ENCODE measurements around the gene FSTL4. TPM values are rescaled to one million over a fixed set of nuclear protein-coding genes. Genes with fewer than 3 reads are reported as not detected.

Gene FSTL4
- total RNA-seq, 1 donor from 2014 or later, result not detected

DNA sequence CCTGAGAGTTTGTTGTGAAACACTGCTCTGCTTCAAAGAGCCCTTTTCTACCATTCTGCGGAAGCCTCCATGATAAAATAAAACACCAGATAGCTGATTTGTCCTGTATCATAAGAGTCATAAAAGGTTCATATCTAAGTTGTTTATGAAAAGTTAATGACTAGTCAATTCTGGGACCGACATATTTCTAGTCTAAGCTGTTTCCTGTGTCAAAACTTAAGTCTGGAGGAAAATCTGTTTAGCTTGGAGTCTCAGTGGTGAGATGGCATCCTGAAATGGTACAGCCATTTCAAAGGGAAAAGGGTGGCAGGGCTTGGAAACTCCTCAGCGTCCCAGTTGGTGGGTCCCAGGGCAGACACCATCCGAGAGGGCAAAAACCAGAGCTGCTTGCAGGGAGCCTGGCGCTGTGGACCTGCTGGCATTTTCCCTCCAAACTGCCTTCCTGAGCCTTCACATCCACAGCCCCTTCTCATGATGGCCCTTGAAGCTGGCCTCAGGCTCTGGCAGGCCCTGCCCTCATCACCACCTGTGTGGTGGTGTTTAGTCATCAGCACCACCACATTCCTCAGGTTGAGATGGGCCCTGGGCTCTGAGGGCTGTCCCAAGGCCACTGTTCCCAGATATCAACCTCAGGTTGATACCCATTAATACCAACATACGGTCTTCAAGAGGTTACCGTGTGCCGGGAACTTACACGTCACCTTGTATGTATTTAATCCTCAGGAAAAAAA lies 376.5 kb downstream of the FSTL4 start:
- no peak for TF ChIP-seq CTCF (IDR thresholded peaks at IDR 0.05; ENCODE audit: borderline replicate concordance)
- DNase-seq, result no peak
- Histone ChIP-seq H3K36me3 (no peaks in the 10 kb centered on the region), H3K4me1 (no peaks in the 10 kb centered on the region), H3K9me3 (replicated peaks) (no peaks in the 10 kb centered on the region), H3K27ac (replicated peaks) (no peak overlapping the region), H3K27me3 (ENCODE audit: low read depth) (peaks cover 27% of the 10 kb centered on the region), H3K4me3 (no peak overlapping the region)
- intact Hi-C loops (cut with micrococcal nuclease), result no loop called here

DNA sequence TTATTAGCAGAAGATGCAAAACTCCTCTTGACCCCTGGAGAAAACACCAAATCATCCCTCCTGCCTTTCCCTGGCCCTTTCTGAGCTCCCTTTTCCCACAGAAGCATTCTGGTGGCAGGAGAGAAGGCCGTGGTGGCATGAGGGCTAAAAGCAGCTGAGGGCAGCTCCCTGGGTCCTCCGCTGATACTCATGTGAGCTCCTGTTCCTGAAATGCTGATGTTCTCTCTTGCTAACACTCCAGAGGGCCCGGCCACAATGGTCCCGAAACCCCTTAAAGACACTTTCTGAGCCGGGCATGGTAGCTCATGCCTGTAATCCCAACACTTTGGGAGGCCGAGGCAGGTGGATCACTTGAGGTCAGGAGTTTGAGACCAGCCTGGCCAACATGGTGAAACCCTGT lies 377.4 kb downstream of the FSTL4 start:
- TF ChIP-seq CTCF (IDR thresholded peaks at IDR 0.05; ENCODE audit: borderline replicate concordance), result no peak
- no peak for DNase-seq
- Histone ChIP-seq H3K9me3 (replicated peaks) (no peaks in the 10 kb centered on the region), H3K27ac (replicated peaks) (no peak overlapping the region), H3K36me3 (no peaks in the 10 kb centered on the region), H3K27me3 (ENCODE audit: low read depth) (peaks cover 27% of the 10 kb centered on the region), H3K4me3 (no peak overlapping the region), H3K4me1 (peaks cover 9% of the 10 kb centered on the region)
- intact Hi-C loops (cut with micrococcal nuclease), result no loop called here

GRCh38 chr5:133234273-133234672 lies 378.1 kb downstream of the FSTL4 start:
- DNase-seq, result no peak
- H3K9me3 ChIP-seq (replicated peaks), result no peaks in the 10 kb centered on the region
- H3K36me3 ChIP-seq, result no peaks in the 10 kb centered on the region
- H3K4me3 ChIP-seq, result no peak overlapping the region
- intact Hi-C loops (cut with micrococcal nuclease), result no loop called here
- TF ChIP-seq CTCF (IDR thresholded peaks at IDR 0.05; ENCODE audit: borderline replicate concordance), result no peak
- H3K27me3 ChIP-seq (ENCODE audit: low read depth), result peaks cover 27% of the 10 kb centered on the region
- peaks cover 10% of the 10 kb centered on the region for H3K4me1 ChIP-seq
- H3K27ac ChIP-seq (replicated peaks), result no peak overlapping the region

- Histone ChIP-seq H3K27me3 (ENCODE audit: low read depth) (peaks cover 26% of the 10 kb centered on the region), H3K4me3 (no peak overlapping the region), H3K4me1 (peaks cover 10% of the 10 kb centered on the region), H3K9me3 (replicated peaks) (no peaks in the 10 kb centered on the region), H3K36me3 (no peaks in the 10 kb centered on the region), H3K27ac (replicated peaks) (no peak overlapping the region)
- no peak for TF ChIP-seq CTCF (IDR thresholded peaks at IDR 0.05; ENCODE audit: borderline replicate concordance)
- no peak for DNase-seq
- intact Hi-C loops (cut with micrococcal nuclease), result no loop called here
These were observed 378.7 kb downstream of the FSTL4 start for GRCh38 chr5:133233616-133234015.

DNA sequence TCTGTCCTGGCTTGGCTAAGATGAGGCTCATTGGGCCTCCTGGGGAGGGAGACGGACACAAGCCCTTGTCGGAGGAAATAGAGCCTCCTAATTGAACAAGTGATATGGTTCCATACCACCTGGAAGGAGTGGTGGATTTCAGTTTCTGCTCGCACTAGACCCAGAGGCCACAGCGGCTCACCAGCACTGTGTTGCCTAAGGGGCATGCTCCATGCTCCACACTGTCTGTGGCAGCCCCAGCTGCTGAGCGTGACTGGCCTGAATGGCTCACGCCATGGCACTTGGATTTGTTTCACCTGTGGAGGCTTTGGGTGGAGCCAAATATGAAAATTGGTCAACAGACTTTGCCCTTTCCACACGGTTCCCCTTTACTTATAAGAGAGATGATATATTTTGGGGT lies 379.4 kb downstream of the FSTL4 start:
- no peak for TF ChIP-seq CTCF (IDR thresholded peaks at IDR 0.05; ENCODE audit: borderline replicate concordance)
- DNase-seq, result no peak
- H3K4me3 ChIP-seq, result no peak overlapping the region
- H3K4me1 ChIP-seq, result peaks cover 10% of the 10 kb centered on the region
- H3K36me3 ChIP-seq, result no peaks in the 10 kb centered on the region
- intact Hi-C loops (cut with micrococcal nuclease), result no loop called here
- H3K27ac ChIP-seq (replicated peaks), result no peak overlapping the region
- peaks cover 19% of the 10 kb centered on the region for H3K27me3 ChIP-seq (ENCODE audit: low read depth)
- H3K9me3 ChIP-seq (replicated peaks), result no peaks in the 10 kb centered on the region
